ENCODE results near the gene SPRY2. TPM values are rescaled to one million over a fixed set of nuclear protein-coding genes. Genes with fewer than 3 reads are reported as not detected.

Gene SPRY2
- total and polyA plus RNA-seq, 2 of the 4 experiments (the other 2 are of a cell fraction) = 21.1 to 47.9 TPM

GRCh38 chr13:80389073-80390038, 48.4 kb upstream of the SPRY2 start:
- no peak overlapping the region for H2BK20ac ChIP-seq (ENCODE audit: low read depth, low read length)
- CTCF ChIA-PET = interaction anchor here (0.5 to 0.7 kb wide), 2 partner anchors 141 to 720 kb away, joined by 3 to 4 read pairs; no protein-coding TSS in a partner anchor
- H2AK9ac ChIP-seq (replicated peaks; ENCODE audit: low read depth, low read length, poor library complexity) = no peak overlapping the region
- no peak overlapping the region for H3K4ac ChIP-seq (ENCODE audit: low read depth, low read length)
- H3K9me3 ChIP-seq (ENCODE audit: control insufficient read depth, insufficient read depth, low read length) = no peaks in the 10 kb centered on the region
- H3K36me3 ChIP-seq (ENCODE audit: control insufficient read depth, insufficient read depth, low read length) = no peaks in the 10 kb centered on the region
- H3K27me3 ChIP-seq (ENCODE audit: control insufficient read depth, insufficient read depth, low read length) = no peaks in the 10 kb centered on the region; the same call in 1 of the 2 replicates
- no TSS peak for BruUV-seq (replicated peaks)
- dilution Hi-C loops (cut with HindIII; ENCODE audit: low sequenced_read_pairs, unreplicated experiment) (no loop called here), intact Hi-C loops (cut with micrococcal nuclease) (loop anchor here (5.0 kb wide), 1 partner anchor 473 kb away; no protein-coding TSS in a partner anchor), in situ Hi-C loops (cut with MboI; ENCODE audit: low sequenced_read_pairs) (no loop called here)
- no peaks in the 10 kb centered on the region for H3K4me1 ChIP-seq (ENCODE audit: control insufficient read depth, insufficient read depth, low read length)
- H3K9ac ChIP-seq (ENCODE audit: low read depth, low read length) = no peak overlapping the region
- POLR2A ChIA-PET (ENCODE audit: unreplicated experiment) = interaction anchor here (0.6 kb wide), 1 partner anchor 12 kb away, joined by 5 read pairs; no protein-coding TSS in a partner anchor
- no peaks in the 10 kb centered on the region for H3K79me1 ChIP-seq (ENCODE audit: low read depth in 1 of 2, low read length in 2 of 2)
- H2AFZ ChIP-seq (replicated peaks; ENCODE audit: low read length, poor library complexity) = no peak overlapping the region
- no peak overlapping the region for H4K91ac ChIP-seq (ENCODE audit: insufficient read depth, low read depth, low read length)
- H3K9me1 ChIP-seq (ENCODE audit: insufficient read depth, low read length) = no peaks in the 10 kb centered on the region
- no CpG with 5 or more reads among the region's 1 CpG for WGBS, 2 experiments (ENCODE audit: extremely low coverage in 2 of 2, insufficient read length in 1 of 2)
- no peak overlapping the region for H3K4me3 ChIP-seq (ENCODE audit: insufficient read depth, low read depth, low read length)
- H2AK5ac ChIP-seq (ENCODE audit: low read depth, low read length) = no peak overlapping the region
- no peak overlapping the region for H3K23ac ChIP-seq (ENCODE audit: low read depth, low read length)
- 0 out of 2 replicates have a peak, but pooled peaks have one; percentile 16 for TF ChIP-seq CEBPB (IDR thresholded peaks at IDR 0.05; ENCODE audit: low read depth, low read length)
- TF ChIP-seq SMC3 (IDR thresholded peaks at IDR 0.05; ENCODE audit: low read depth, low read length) = no peak
- no peak overlapping the region for H3K4me2 ChIP-seq (ENCODE audit: low read depth, low read length)
- H4K8ac ChIP-seq (ENCODE audit: low read depth in 2 of 2, low read length in 2 of 2) = no peak overlapping the region
- H3K56ac ChIP-seq (ENCODE audit: extremely low read depth, insufficient read depth, low read length) = no peak overlapping the region
- H2BK120ac ChIP-seq (ENCODE audit: low read depth, low read length) = no peak overlapping the region
- no peak for ATAC-seq (ENCODE audit: low read depth)
- H4K5ac ChIP-seq (ENCODE audit: low read depth, low read length) = no peak overlapping the region
- no peak overlapping the region for H3K18ac ChIP-seq (ENCODE audit: low read depth, low read length)
- H2BK5ac ChIP-seq (ENCODE audit: low read depth, low read length, poor library complexity, severe bottlenecking) = no peak overlapping the region
- H3K14ac ChIP-seq (replicated peaks; ENCODE audit: low read depth, low read length) = no peak overlapping the region
- no peak overlapping the region for H2BK15ac ChIP-seq (ENCODE audit: low read depth, low read length)
- no peak overlapping the region for H3K27ac ChIP-seq (ENCODE audit: insufficient read depth, low read length)
- H4K20me1 ChIP-seq (ENCODE audit: insufficient read depth, low read length) = no peaks in the 10 kb centered on the region
- DNase-seq = no peak
